Activated CD8-positive, alpha-beta memory T cell treated with anti-CD3 and anti-CD28 coated beads, Interleukin-2, amount 50 U/mL, for 24 hours (primary cell): ENCODE data around the gene PYCR2.
A peak's percentile ranks its signal among the peaks of the same experiment; 100 is the strongest.
"Not testable (repeated sequence)": the region's sequence is repeated elsewhere in the genome, so short reads cannot be mapped to it uniquely, and the experiment has no call there.

Source experiments
- DNase-seq: peaks from one replicate; pipeline ENCODE4 v3.0.0-alpha.2; 2020; ENCODE audit errors: extremely low read depth

PYCR2 gene

GRCh38 chr1:225890346-225891228 is 33.5 kb downstream of the PYCR2 start:
- DNase-seq = no peak

DNA sequence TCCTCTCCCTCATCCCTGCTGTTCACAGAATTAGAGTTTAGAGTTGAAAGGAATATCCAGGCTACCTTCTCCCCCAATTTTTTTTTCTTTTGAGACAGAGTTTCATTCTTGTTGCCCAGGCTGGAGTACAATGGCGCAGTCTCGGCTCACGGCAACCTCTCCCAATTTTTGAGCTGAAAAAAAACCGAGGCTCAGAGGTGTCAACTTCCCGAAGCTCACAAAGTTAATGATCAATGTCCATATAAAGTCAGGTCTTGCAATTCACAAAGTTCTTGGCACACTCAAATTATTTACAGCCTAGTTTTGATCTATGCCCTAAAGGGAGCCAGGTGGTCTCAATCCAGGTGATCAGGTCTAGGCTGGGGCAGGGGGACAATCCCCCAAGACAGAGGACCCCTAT is 34.3 kb downstream of the PYCR2 start:
- no peak for DNase-seq

- DNase-seq = no peak
Measured at GRCh38 chr1:225888898-225889601, 35.0 kb downstream of the PYCR2 start, which contains the start of gene LEFTY1. TSS of gene LEFTY1 (minus strand) at chr1:225889146. CDS start at chr1:225889066, 80 bp downstream.

GRCh38 chr1:225888289-225888897 is 35.7 kb downstream of the PYCR2 start:
- DNase-seq = no peak

- not testable (repeated sequence) for DNase-seq
Measured at GRCh38 chr1:225887554-225888288, 36.3 kb downstream of the PYCR2 start.

DNA sequence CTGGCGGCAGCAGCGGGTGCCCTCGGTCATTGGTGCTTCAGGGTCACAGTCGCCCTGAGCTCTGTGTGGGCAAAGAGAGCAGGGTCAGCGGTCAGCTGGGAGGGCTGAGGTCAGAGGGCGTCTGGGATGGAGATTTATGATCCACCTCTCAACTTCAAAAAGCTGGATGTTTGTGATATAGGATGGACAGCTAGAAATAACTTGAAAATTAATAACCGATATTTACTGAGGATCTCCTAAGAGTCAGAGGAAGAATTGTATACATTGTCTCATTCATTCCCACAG is 37.1 kb downstream of the PYCR2 start:
- no peak for DNase-seq

- DNase-seq = no peak
Measured at GRCh38 chr1:225886159-225887029, 37.7 kb downstream of the PYCR2 start.

- DNase-seq = no peak
Measured at GRCh38 chr1:225885336-225885735, 38.7 kb downstream of the PYCR2 start.

DNA sequence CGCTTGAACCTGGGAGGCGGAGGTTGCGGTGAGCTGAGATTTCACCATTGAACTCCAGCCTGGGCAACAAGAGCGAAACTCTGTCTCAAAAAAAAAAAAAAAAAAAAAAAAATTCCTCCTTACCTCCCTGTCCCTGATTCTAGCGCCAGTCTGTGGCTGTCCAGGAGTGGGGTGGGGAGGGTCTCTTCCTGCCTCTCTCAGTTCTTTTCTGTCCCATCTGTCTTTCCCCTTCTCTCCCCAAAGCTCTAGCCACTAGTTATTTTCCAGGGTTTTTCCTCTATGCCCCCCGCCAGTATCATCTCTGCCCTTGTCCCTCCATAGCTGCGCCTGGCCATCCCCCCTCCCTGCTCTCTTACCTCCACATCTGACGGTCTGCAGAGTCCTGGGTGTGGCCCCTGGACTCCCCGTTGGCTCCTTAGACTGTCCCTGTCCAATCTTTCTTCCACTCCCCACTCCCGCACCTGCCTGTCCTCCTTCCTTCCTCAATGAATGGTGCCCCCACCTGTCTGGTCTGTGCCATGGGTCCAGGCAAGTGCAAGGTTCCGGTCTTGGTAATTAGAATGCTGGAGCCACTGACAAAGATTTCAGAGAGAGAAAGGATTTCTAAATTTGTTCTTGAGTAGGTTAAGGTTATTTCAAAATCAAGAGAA is 40.3 kb downstream of the PYCR2 start:
- no peak for DNase-seq

DNA sequence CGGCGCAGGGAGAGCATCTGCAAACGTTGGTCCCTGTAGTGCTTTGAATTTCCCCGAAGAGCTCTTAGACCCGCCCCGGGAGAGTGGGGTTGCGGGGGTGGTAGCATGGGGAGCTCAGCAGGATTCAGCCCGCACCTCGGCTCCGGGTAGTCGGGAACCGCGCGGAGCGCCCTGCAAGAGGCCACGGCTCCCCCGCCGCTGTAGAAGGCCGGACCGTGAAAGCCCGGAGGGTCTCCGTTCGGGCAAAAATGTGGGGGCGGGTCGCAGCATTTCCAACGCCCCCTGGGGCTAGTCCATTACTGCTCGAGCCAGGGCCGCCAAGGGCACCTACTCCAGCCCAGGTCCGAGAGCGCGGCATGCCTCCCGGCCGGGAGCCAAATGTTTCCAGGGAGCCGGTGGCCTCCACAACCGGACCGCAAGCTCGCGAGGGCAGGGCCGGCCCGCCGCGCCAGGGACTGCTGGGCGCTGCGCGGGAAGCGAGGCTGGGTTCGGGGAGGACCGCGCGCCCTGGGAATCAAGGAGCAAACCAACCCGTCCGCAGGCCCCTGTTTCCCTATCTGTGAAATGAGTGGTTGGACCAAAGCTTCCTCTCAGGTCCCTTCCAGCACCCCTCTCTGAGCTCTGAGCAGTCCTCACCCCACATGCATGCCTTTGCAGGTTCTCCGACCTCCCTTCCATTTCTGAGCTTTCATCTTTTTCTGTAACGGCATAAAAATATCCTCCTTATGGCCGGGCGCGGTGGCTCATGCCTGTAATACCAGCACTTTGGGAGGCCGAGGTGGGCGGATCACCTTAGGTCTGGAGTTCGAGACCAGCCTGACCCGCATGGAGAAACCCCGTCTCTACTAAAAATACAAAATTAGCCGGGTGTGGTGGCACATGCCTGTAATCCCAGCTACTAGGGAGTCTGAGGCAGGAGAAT is 41.1 kb downstream of the PYCR2 start:
- DNase-seq = no peak

DNA sequence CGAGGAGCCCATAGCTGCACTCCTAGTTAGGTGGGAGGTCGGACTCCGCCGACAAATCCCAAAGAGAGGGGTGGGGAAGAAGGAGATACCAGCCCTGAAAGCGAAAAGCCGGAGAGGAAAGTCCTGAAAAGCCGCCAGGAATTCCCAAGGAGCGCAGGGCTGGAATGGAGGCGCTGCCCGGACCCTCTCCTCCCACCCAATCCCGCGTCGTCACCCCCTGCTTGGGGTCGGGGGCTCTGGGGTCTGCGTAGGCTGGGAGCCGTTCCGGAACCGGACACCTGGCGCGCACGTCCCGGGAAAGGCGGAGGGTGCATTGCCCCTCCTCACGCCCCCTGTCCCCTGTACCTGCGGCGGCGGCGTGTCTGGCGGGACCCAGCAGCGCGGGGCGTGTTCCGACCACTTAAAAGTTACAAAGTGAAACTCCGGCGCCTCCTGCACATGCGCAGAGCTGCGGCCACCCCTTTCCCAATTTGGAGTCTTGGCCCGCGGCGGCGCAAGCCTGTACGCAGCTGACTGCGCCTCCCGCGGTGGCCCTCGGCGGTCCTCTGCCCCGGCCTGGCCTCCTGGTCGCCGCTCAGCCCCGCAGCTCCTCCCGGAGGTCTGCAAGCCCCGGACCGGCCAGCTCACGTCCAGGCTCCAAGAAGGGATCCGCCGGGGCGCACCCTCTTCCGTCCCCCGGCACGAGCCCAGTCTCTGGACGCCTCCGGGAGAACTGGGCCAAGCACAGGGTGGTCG is 41.9 kb downstream of the PYCR2 start, which contains the start of gene TMEM63A:
TSS of gene TMEM63A (minus strand) at position 422 of the 735 bp plus-strand sequence. CDS start 4,800 bp downstream, outside the sequence.
- DNase-seq = peak; percentile 79

DNA sequence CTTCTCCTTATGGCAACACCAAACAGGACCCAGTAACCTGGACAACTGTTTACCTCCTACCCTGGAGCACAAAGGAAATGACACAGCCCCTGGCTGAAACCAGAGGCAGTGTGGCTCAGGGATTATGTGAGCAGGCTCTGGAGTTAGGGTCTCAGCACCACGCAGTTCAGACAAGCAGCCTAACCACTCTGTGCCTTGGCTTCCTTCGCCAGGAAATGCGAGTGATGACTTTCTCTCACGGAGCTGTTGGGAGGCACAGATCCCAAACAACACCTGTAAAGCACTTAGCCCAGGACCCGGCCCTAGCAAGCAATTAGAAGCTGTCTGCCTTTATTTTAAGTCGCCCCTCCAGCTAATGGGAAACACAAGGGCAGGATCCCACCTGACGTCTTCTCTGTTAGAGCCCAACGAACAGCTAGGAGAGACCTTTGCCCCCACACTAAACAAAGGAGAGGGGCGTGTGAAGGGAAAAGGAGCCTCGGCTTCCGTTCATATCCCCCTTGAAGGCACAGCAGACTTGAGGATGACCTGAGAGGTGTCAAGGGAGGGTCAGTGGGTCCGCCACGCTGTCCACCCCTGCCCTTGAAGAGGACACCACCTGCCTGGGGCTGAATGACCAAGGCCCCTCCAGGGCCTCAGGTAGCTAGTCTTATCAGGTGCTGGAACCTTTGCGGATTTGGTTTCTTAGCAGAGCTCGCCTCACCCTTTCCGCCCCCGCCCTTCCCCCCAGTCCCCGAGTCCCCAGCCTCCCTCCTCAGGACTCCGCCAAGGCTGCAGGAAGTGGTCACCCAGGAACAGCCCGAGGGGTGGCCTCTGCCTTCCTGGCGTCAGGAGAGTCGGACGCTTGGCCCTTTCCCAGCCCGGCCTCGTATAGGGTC is 42.7 kb downstream of the PYCR2 start:
- no peak for DNase-seq

DNA sequence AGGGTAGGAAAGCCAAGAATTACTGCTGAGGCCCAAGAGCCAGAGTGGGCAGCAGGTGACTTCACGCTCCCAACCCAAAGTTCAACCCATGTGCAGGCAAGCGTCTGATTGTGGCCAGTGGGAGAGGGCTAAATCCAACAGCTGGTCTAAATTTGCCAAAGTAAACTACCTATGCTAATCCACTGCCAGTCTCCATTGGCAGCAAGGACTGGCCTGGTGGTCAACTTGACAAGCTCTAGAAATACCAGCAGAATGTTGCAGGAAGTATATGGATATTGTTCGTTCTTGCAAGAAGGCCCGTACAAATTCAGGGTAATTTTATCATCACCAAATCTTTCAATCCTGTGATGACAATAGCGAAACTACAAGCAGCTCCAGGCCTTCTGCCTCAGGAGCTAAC is 43.4 kb downstream of the PYCR2 start:
- DNase-seq = no peak

- DNase-seq = no peak
Measured at GRCh38 chr1:225880222-225880588, 43.8 kb downstream of the PYCR2 start.

GRCh38 chr1:225879521-225880221 is 44.4 kb downstream of the PYCR2 start:
- no peak for DNase-seq

DNA sequence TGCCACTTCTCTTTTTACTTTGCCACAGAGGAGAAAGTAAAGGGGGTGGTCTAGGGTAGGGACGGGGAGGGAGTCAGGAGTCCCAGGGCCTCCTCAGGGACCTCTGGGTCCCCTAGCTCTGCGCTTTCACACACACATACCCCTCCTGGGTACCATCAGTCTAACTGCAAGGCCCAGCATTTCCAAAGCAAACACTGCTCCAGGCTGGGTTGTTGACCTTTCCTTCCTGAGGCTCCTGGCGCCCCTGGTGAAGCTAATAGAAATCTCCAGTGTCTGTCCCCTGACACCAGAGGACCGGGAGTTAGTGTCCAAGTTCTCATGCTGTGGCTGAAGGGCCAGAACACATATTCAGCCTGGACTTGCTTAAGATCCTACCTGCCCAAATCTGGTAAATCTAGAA is 45.8 kb downstream of the PYCR2 start:
- no peak for DNase-seq

- no peak for DNase-seq
Measured at GRCh38 chr1:225877580-225877979, 46.5 kb downstream of the PYCR2 start.
